Choroid plexus epithelial cell (primary cell): ENCODE results near the gene DNAJC1.
"Not testable (repeated sequence)": the region's sequence is repeated elsewhere in the genome, so short reads cannot be mapped to it uniquely, and the experiment has no call there.

Experiments used
- DNase-seq: peaks from one replicate; pipeline ENCODE4 v3.0.0-alpha.2; 2010; ENCODE audit warnings: low read depth
- H3K4me3 ChIP-seq: 2 replicates; pipeline ENCODE4 v1.5.1; 2011; ENCODE audit warnings: low read depth, mild to moderate bottlenecking, control low read depth, low read length, moderate library complexity
- TF ChIP-seq, protein P1 (sequence below): conservative IDR thresholded peaks from 2 replicates; pipeline ENCODE4 v1.5.1; 2011; ENCODE audit warnings: low read depth, mild to moderate bottlenecking, control low read depth, inconsistent platforms, low read length, moderate library complexity

DNAJC1 gene

DNA sequence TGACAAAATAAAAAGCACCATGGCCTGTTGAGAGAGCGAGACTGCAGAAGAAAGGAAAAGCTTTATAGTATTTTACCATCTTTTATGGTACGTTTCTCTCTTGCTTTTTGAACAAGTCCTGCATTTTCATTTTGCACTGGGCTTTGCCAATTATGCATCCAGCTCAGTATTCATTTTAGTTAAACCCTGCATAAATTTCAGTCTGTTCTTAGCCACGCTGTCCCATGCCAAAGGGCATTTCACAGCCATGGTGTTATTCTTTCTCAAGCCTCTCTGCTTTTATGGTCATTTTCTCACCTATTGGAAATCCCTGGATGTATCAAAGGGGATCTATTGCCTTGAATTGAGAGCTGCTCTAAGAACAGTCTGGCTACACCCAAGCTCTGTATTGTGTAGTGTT lies 30.8 kb upstream of the DNAJC1 start:
- TF ChIP-seq, protein P1, sequence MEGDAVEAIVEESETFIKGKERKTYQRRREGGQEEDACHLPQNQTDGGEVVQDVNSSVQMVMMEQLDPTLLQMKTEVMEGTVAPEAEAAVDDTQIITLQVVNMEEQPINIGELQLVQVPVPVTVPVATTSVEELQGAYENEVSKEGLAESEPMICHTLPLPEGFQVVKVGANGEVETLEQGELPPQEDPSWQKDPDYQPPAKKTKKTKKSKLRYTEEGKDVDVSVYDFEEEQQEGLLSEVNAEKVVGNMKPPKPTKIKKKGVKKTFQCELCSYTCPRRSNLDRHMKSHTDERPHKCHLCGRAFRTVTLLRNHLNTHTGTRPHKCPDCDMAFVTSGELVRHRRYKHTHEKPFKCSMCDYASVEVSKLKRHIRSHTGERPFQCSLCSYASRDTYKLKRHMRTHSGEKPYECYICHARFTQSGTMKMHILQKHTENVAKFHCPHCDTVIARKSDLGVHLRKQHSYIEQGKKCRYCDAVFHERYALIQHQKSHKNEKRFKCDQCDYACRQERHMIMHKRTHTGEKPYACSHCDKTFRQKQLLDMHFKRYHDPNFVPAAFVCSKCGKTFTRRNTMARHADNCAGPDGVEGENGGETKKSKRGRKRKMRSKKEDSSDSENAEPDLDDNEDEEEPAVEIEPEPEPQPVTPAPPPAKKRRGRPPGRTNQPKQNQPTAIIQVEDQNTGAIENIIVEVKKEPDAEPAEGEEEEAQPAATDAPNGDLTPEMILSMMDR, result no peak
- no peak overlapping the region for H3K4me3 ChIP-seq
- no peak for DNase-seq

DNA sequence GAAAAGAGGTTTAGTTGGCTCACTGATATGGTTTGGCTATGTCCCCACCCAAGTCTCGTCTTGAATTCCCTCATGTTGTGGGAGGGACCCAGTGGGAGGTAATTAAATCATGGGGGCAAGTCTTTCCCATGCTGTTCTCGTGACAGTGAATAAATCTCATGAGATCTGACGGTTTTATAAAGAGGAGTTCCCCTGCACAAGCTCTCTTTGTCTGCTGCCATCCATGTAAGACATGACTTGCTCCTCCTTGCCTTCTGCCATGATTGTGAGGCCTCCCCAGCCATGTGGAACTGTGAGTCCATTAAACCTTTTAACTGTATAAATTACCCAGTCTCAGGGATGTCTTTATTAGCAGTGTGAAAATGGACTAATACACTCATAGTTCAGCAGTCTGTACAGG lies 28.7 kb upstream of the DNAJC1 start:
- DNase-seq, H3K4me3 ChIP-seq: not testable (repeated sequence)

DNA sequence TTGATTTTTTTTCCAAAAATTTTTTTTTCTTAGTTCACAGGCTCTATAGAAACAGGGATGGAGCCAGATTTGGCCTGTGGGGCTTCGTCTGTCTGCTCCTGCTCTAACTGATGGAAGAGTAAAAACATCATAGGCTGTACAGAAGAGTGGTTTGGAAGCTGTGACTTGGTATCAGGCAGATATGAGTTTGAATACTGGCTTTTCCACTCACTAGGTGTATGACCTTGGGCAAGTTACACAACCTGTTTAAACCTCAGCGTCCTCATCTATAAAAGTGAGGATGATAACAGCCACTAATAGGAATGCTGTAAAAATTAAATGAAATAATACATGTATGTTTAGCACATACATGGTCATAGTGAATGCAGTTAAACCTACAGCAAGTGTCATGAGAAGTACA lies 26.9 kb upstream of the DNAJC1 start:
- H3K4me3 ChIP-seq, result no peak overlapping the region
- DNase-seq, result no peak
- TF ChIP-seq, protein P1, result no peak

DNA sequence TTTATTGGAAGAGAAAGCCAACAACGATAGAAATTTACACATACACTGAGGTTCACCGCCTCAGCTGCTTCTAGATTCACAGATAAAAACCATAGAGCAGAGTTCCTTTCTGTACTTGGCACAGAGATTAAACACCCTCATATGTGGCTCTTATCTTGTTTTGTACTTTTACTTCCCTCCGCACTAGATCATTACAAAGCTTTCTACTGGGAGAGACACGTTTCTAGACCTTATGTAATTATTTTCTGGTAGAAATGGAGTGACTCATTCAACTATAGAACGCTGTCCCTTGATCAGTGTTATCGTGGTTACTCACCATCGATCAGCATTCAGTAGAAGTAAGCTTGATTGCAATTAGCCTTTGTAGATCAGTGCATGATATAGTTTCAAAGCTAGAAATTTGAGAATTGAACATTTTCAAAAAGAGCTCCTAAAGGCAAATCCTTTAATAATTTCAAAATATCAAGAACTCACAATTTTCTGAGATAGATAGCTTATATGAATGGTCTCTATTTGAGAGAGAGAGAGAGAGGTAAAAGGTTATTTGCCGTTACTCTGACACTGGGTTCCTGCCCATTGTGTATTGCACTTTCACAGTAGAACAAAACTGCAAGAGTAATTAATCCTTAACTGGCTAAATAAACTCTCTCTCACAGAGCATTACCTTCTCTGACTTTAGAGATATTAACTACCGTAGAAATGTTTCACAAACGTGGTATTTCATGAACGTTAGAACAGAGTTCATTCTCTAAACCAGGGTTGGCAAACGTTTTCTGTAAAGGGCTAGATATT lies 26.1 kb upstream of the DNAJC1 start:
- peak; percentile 31 for DNase-seq
- TF ChIP-seq, protein P1, result no peak
- H3K4me3 ChIP-seq, result no peak overlapping the region

DNA sequence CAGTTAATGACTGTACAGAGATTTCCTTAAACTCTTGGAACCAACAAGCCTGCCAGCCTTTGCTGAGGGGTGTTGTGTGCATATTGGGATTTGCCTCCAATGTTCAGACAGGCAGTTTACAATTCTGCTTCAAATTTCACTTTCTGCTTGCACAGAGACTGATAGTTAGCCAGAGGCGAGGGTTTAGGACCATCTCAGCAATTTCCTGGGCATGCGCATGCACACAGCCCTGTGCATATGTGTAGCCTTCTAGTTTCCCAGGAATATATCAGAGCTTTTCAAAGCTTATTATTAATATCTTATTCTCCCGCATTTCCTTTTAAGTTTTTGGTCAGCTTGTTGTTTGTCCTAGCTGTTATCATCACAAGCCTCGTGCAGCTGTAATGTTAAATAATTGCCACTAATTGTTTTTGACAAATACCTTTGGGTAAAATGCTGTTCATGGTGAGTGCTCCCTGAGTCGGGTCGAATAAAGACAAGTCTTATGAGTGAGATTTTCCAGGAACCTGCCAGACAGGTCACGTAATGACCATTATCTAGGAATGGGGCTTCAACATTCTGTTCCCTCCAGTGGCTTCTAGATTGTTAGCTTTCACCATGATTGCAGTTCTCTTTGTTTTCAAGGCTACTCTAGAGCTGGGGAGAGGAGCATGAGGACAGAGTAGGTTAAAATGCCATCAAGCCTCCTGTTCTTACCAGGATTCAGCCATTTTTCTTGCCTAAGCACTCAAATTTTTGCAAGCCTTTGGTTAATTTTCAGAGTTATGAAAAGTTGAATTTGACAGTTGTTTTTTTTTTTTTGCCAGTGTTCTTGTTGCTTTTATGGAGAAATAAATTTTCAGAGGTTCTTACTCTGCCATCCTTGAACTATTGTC lies 24.1 kb upstream of the DNAJC1 start:
- TF ChIP-seq, protein P1, result no peak
- H3K4me3 ChIP-seq, result no peak overlapping the region
- DNase-seq, result no peak

DNA sequence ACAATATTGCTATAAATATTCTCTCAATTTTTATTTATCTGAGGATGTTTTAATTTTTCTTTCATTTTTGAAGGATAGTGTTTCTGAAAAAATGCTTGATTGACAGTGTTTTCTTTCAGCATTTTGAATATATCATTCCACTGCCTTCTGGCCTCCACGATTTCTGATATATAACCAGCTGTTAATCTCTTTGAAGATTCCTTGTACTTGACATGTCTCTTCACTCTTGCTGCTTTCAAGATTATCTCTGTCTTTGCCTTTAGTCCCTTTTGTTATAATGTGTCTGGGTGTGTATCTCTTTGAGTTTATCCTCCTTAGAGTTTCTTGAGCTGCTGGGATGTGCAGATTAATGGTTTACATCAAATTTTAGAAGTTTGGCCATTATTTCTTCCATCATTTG lies 22.8 kb upstream of the DNAJC1 start:
- DNase-seq, result no peak
- H3K4me3 ChIP-seq, result no peak overlapping the region
- TF ChIP-seq, protein P1, result no peak

DNA sequence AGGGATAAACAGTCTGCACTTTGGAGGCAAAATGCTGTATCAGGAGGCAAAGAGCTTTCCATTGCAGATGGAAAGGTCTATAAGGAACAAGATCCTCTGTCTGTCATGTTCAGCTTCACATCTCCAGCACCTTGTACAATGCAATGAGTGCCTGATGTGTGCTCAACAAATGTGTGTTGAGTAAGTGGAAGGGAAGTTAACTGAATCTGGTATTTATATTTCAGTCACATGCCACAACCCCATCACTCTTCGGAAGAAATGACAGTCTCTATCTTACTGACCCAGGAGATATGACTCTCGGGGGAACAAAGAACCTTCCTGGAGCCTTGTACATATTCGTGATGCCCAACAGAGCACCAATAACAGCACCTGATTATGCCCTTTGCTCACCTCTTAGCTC lies 20.0 kb upstream of the DNAJC1 start:
- H3K4me3 ChIP-seq, result no peak overlapping the region
- no peak for DNase-seq
- TF ChIP-seq, protein P1, result no peak
